GM19240 (cell line): ENCODE measurements around the gene HGF.
"Not testable (repeated sequence)": the region's sequence is repeated elsewhere in the genome, so short reads cannot be mapped to it uniquely, and the experiment has no call there.

Experiments
- DNase-seq: peaks from one replicate; pipeline ENCODE4 v3.0.0; 2011; ENCODE audit warnings: low spot score; ENCODE audit not compliant: insufficient read length

The HGF gene

GRCh38 chr7:81769891-81770727 is at the start of gene HGF:
TSS of gene HGF (minus strand) at chr7:81770047. CDS start at chr7:81769971, 76 bp downstream.
- no peak for DNase-seq

- no peak for DNase-seq
These were observed 46.5 kb upstream of the HGF start for GRCh38 chr7:81816312-81816711.

- DNase-seq, result not testable (repeated sequence)
These were observed 43.1 kb upstream of the HGF start for GRCh38 chr7:81812866-81813476.

- DNase-seq, result no peak
These were observed 42.4 kb upstream of the HGF start for GRCh38 chr7:81811956-81812865.

- DNase-seq, result no peak
These were observed 40.8 kb upstream of the HGF start for GRCh38 chr7:81810476-81811155.

- not testable (repeated sequence) for DNase-seq
These were observed 38.5 kb upstream of the HGF start for GRCh38 chr7:81808310-81808709.

GRCh38 chr7:81803267-81803666 is 33.4 kb upstream of the HGF start:
- DNase-seq, result no peak

- no peak for DNase-seq
These were observed 32.4 kb upstream of the HGF start for GRCh38 chr7:81802251-81802650.

GRCh38 chr7:81801532-81801931 is 31.7 kb upstream of the HGF start:
- DNase-seq, result no peak

GRCh38 chr7:81791568-81792518 is 22.0 kb upstream of the HGF start:
- no peak for DNase-seq

GRCh38 chr7:81790686-81791085 is 20.8 kb upstream of the HGF start:
- no peak for DNase-seq

GRCh38 chr7:81790120-81790500 is 20.3 kb upstream of the HGF start:
- no peak for DNase-seq

- no peak for DNase-seq
These were observed 19.7 kb upstream of the HGF start for GRCh38 chr7:81789406-81790119.

GRCh38 chr7:81788246-81788645 is 18.4 kb upstream of the HGF start:
- DNase-seq, result no peak

GRCh38 chr7:81783818-81784217 is 14.0 kb upstream of the HGF start:
- DNase-seq, result no peak

GRCh38 chr7:81780914-81781693 is 11.3 kb upstream of the HGF start:
- no peak for DNase-seq

GRCh38 chr7:81779706-81780105 is 9.9 kb upstream of the HGF start:
- no peak for DNase-seq

GRCh38 chr7:81777697-81778096 is 7.8 kb upstream of the HGF start:
- no peak for DNase-seq
